GM12878 (cell line): Measurements from ENCODE around the gene TXLNB. TPM values are rescaled to one million over a fixed set of nuclear protein-coding genes. Genes with fewer than 3 reads are reported as not detected.

Experiments used
- ATAC-seq: fragments of 200-7000 bp; cut with Tn5 transposase; 3 replicates; pipeline ENCODE4 v1.9.1; 2020; ENCODE audit warnings: mild to moderate bottlenecking, moderate library complexity
- BruUV-seq: library from RNA; stranded (reverse); fragments of 400-500 nt; replicated peaks from 2 replicates; lab custom pipeline; 2021; lab: Mats Ljungman, UMichigan
- CTCF ChIA-PET: fragments of 300-600 bp; sonication (Branson Sonifier 250); formaldehyde crosslinking; extraction: SDS; loops from one replicate; lab custom pipeline; 2021; ENCODE audit warnings: inconsistent platforms; lab: Yijun Ruan, JAX
- POLR2A ChIA-PET: fragments of 350-600 bp; formaldehyde crosslinking; extraction: SDS; loops from one replicate; lab custom pipeline; 2021; ENCODE audit warnings: inconsistent platforms; lab: Charles Lee
- RAD21 ChIA-PET: fragments of 300-600 bp; sonication (Branson Sonifier 250); formaldehyde crosslinking; loops from one replicate; lab custom pipeline; 2023; ENCODE audit warnings: antibody characterized with exemption; ENCODE audit not compliant: unreplicated experiment; lab: Charles Lee
- SMC1A ChIA-PET: fragments of 300-600 bp; sonication (Branson Sonifier 250); formaldehyde crosslinking; loops from one replicate; lab custom pipeline; 2023; ENCODE audit not compliant: unreplicated experiment, uncharacterized antibody; lab: Charles Lee
- DNase-seq: peaks from one replicate; pipeline ENCODE4 v3.0.0-alpha.2; 2011; ENCODE audit warnings: low read depth, low spot score
- FAIRE-seq: peaks from 3 replicates; lab custom pipeline; 2011; peaks lifted over from hg19 to GRCh38; lab: Jason Lieb, UNC
- H2AFZ ChIP-seq: 2 replicates; pipeline ENCODE4 v1.6.0; 2011; ENCODE audit warnings: low read depth, low read length, control low read depth; ENCODE audit not compliant: control insufficient read depth
- H3K27ac ChIP-seq: 2 replicates; pipeline ENCODE4 v1.5.1; 2011; ENCODE audit warnings: control low read depth; ENCODE audit not compliant: control insufficient read depth, insufficient read depth
- H3K27me3 ChIP-seq, 2 experiments: replicated peaks in 1 of 2; 2 replicates each; pipeline versions ENCODE4 v1.6.0 to v1.6.1; 2011; ENCODE audit warnings: low read length in 1 of 2; ENCODE audit not compliant: control insufficient read depth in 2 of 2, insufficient read depth in 2 of 2
- H3K36me3 ChIP-seq, 2 experiments: 2 replicates each; pipeline ENCODE4 v1.5.1; 2011; ENCODE audit warnings: low read length in 1 of 2; ENCODE audit not compliant: control insufficient read depth in 2 of 2, insufficient read depth in 2 of 2
- H3K4me1 ChIP-seq: 2 replicates; pipeline ENCODE4 v1.6.1; 2011; ENCODE audit warnings: mild to moderate bottlenecking, low read length, moderate library complexity, mixed read lengths; ENCODE audit not compliant: control insufficient read depth, insufficient read depth
- H3K4me2 ChIP-seq: 2 replicates; pipeline ENCODE4 v1.6.0; 2011; ENCODE audit warnings: control low read depth; ENCODE audit not compliant: control insufficient read depth, insufficient read depth
- H3K4me3 ChIP-seq: fragments of 200-600 bp; sonication (generic); 2 replicates; pipeline ENCODE4 v1.5.1; 2016
- H3K79me2 ChIP-seq: 2 replicates; pipeline ENCODE4 v1.6.0; 2011; ENCODE audit warnings: low read length; ENCODE audit not compliant: control insufficient read depth, insufficient read depth
- H3K9ac ChIP-seq: 2 replicates; pipeline ENCODE4 v1.8.0; 2011; ENCODE audit warnings: low read length, control low read depth, mixed read lengths; ENCODE audit not compliant: control insufficient read depth, insufficient read depth
- H3K9me3 ChIP-seq: replicated peaks from 3 replicates; pipeline ENCODE4 v1.5.1; 2011; ENCODE audit warnings: mild to moderate bottlenecking, low read length; ENCODE audit not compliant: control insufficient read depth, insufficient read depth
- H4K20me1 ChIP-seq: 2 replicates; pipeline ENCODE4 v1.6.0; 2011; ENCODE audit not compliant: control insufficient read depth, insufficient read depth
- BACH1 ChIP-seq: fragments of 450-650 bp; IDR thresholded peaks from 2 replicates; pipeline ENCODE4 v1.6.1; 2017; ENCODE audit warnings: mild to moderate bottlenecking, borderline replicate concordance
- CHD4 ChIP-seq: fragments of 200-600 bp; sonication (generic); IDR thresholded peaks from 2 replicates; pipeline ENCODE4 v1.6.1; 2016; ENCODE audit warnings: mild to moderate bottlenecking
- DPF2 ChIP-seq: fragments of 450-650 bp; IDR thresholded peaks from 2 replicates; pipeline ENCODE4 v1.6.1; 2017; ENCODE audit warnings: mild to moderate bottlenecking
- KLF5 ChIP-seq: fragments of 450-650 bp; IDR thresholded peaks from 2 replicates; pipeline ENCODE4 v1.6.1; 2014; ENCODE audit warnings: mild to moderate bottlenecking; ENCODE audit not compliant: partially characterized antibody
- LARP7 ChIP-seq: fragments of 450-650 bp; IDR thresholded peaks from 2 replicates; pipeline ENCODE4 v1.6.1; 2017; ENCODE audit warnings: mild to moderate bottlenecking
- MLLT1 ChIP-seq: fragments of 450-650 bp; IDR thresholded peaks from 2 replicates; pipeline ENCODE4 v1.6.1; 2016; ENCODE audit warnings: mild to moderate bottlenecking
- MTA2 ChIP-seq: fragments of 450-650 bp; IDR thresholded peaks from 2 replicates; pipeline ENCODE4 v1.6.1; 2016; ENCODE audit warnings: low read depth, mild to moderate bottlenecking, moderate library complexity
- MYC ChIP-seq: IDR thresholded peaks from 2 replicates; pipeline ENCODE4 v1.6.1; 2011; ENCODE audit warnings: mild to moderate bottlenecking, low read length, moderate library complexity, inconsistent platforms; ENCODE audit not compliant: insufficient read depth, insufficient replicate concordance, insufficient read length, severe bottlenecking
- SIN3A ChIP-seq: IDR thresholded peaks from 2 replicates; pipeline ENCODE4 v1.6.1; 2012; ENCODE audit warnings: low read depth, low read length, improper control_type of control experiment
- SIX5 ChIP-seq: IDR thresholded peaks from 2 replicates; pipeline ENCODE4 v1.6.1; 2011; ENCODE audit warnings: mild to moderate bottlenecking, low read depth, low read length, moderate library complexity; ENCODE audit not compliant: severe bottlenecking
- STAT3 ChIP-seq: IDR thresholded peaks from 2 replicates; pipeline ENCODE4 v1.6.1; 2011; ENCODE audit warnings: low read depth, low read length, improper control_type of control experiment
- TBL1XR1 ChIP-seq: IDR thresholded peaks from 2 replicates; pipeline ENCODE4 v1.6.1; 2012; ENCODE audit warnings: low read depth, low read length, improper control_type of control experiment
- YBX1 ChIP-seq: fragments of 450-650 bp; IDR thresholded peaks from 2 replicates; pipeline ENCODE4 v1.6.1; 2016; ENCODE audit warnings: antibody characterized with exemption
- YY1 ChIP-seq: IDR thresholded peaks from 2 replicates; pipeline ENCODE4 v1.6.1; 2011; ENCODE audit warnings: low read depth, mild to moderate bottlenecking, low read length
- ZNF274 ChIP-seq: IDR thresholded peaks from one replicate; pipeline ENCODE4 v1.8.0; 2011; ENCODE audit not compliant: insufficient read length, insufficient read depth
- ZNF384 ChIP-seq: IDR thresholded peaks from 2 replicates; pipeline ENCODE4 v1.6.1; 2012; ENCODE audit warnings: low read depth, mild to moderate bottlenecking, low read length, improper control_type of control experiment, borderline replicate concordance
- WGBS: methylation state at CpG from one replicate; pipeline ENCODE4 v1.1.6; 2016; ENCODE audit warnings: low lambda C conversion rate; ENCODE audit not compliant: insufficient replicate concordance, insufficient coverage; ENCODE audit errors: missing lambda C conversion rate; 5-methylcytosine and 5-hydroxymethylcytosine counted together
- in situ Hi-C: fragments of 300-500 bp; cut with MboI; formaldehyde crosslinking; loops from 9 replicates; pipeline ENCODE4 v1.14.3; 2018; ENCODE audit warnings: mixed read lengths
- intact Hi-C: fragments of 100-400 bp; cut with micrococcal nuclease; formaldehyde crosslinking; loops from one replicate; pipeline ENCODE4 v1.14.2; 2022; ENCODE audit not compliant: unreplicated experiment
- polyA plus RNA-seq, 11 experiments: library from polyadenylated mRNA; depleted of rRNA in 4 of 11; unstranded in 6 of 11; stranded (reverse) in 5 of 11; fragments of >200 nt; fragmentation: Nextera tagmentation in 4 of 11; fragmentation: Illumina TruSeq in 1 of 11; extraction: Ambion mirVana in 4 of 11; extraction: Trizol in 1 of 11; gene quantifications; 1 replicate in 1 of 11; 2 replicates in 10 of 11; pipeline versions ENCODE4 v1.2.1 to v1.2.3, GENCODE V29; 2011 to 2016; ENCODE audit warnings: inconsistent platforms in 2 of 11, missing spikeins in 2 of 11, low read depth in 1 of 11
- total RNA-seq, 4 experiments: library from RNA; depleted of rRNA in 3 of 4; stranded (reverse); fragments of >200 nt in 3 of 4; fragmentation: Illumina TruSeq in 1 of 4; extraction: Trizol in 1 of 4; gene quantifications; 2 replicates each; pipeline versions ENCODE4 v1.2.1 to v1.2.3, GENCODE V29; 2013 to 2021
- TF ChIP-seq, protein P1 (sequence below): IDR thresholded peaks from 2 replicates; pipeline ENCODE4 v1.6.1; 2011; ENCODE audit warnings: mild to moderate bottlenecking, low read depth, low read length, moderate library complexity; ENCODE audit not compliant: insufficient replicate concordance
- TF ChIP-seq, protein P2 (sequence below): IDR thresholded peaks from 2 replicates; pipeline ENCODE4 v1.6.1; 2012; ENCODE audit warnings: improper control_type of control experiment, low read depth, low read length; ENCODE audit not compliant: insufficient replicate concordance

The TXLNB gene
- total and polyA plus RNA-seq, 10 of the 15 experiments (the other 5 are each of a cell fraction or from before 2014, with no cell fraction given) = 0.07 to 1.3 (median 0.22) TPM; not detected in 1

DNA sequence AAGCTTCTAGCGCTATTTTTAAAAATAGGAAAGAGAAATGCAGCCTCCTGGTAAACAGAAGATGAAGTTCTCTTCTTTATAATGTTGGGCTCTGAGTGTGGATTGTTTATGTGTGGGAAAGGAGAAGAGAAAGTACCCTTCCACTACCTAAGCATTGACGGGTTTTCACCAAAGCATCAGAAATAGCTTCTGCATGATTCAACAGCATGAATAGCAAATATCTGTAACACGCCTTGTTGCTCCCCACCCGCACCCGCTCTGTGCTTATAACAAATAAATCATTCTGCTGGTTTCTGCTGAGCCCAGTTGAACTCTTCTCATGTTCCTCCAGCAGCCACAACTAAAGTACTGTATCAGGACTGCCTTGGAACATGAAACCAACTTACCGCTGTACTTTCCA is 20.7 kb downstream of the TXLNB start:
- intact Hi-C loops (no loop called here), in situ Hi-C loops (no loop called here)
- Histone ChIP-seq H3K4me2 (peak overlapping the region; percentile 32), H3K9ac (no peak overlapping the region), H3K79me2 (no peaks in the 10 kb centered on the region), H3K4me3 (0 out of 2 replicates have a peak overlapping the region, but pooled peaks have one; percentile 18), H3K27ac (peak overlapping the region; percentile 14; the same call in 1 of the 2 replicates), H3K36me3 (no peaks in the 10 kb centered on the region), H2AFZ (peak overlapping the region; percentile 22), H3K4me1 (peaks cover 6% of the 10 kb centered on the region), H4K20me1 (no peaks in the 10 kb centered on the region), H3K9me3 (no peaks in the 10 kb centered on the region), H3K27me3 (no peaks in the 10 kb centered on the region)
- FAIRE-seq (no peak), ATAC-seq (peak; percentile 92), DNase-seq (no peak)
- no TSS peak for BruUV-seq
- ChIA-PET RAD21 (interaction anchor here (1.0 to 3.2 kb wide), 11 partner anchors 9 to 104 kb away, joined by 3 to 39 read pairs (median 8); partner anchors contain the start of genes CITED2 and TXLNB), CTCF (interaction anchor here (1.1 to 3.7 kb wide), 9 partner anchors 9 to 66 kb away, joined by 3 to 21 read pairs (median 4); partner anchors contain the start of gene TXLNB), POLR2A (interaction anchor here (0.5 to 2.0 kb wide), 7 partner anchors 13 to 105 kb away, joined by 3 to 10 read pairs (median 4); partner anchors contain the start of gene TXLNB), SMC1A (interaction anchor here (0.9 to 4.2 kb wide), 14 partner anchors 8 to 93 kb away, joined by 3 to 52 read pairs (median 6); partner anchors contain the start of gene TXLNB)
- 1% methylated on average over 6 of the region's 6 CpGs for WGBS
- TF ChIP-seq, protein P1, sequence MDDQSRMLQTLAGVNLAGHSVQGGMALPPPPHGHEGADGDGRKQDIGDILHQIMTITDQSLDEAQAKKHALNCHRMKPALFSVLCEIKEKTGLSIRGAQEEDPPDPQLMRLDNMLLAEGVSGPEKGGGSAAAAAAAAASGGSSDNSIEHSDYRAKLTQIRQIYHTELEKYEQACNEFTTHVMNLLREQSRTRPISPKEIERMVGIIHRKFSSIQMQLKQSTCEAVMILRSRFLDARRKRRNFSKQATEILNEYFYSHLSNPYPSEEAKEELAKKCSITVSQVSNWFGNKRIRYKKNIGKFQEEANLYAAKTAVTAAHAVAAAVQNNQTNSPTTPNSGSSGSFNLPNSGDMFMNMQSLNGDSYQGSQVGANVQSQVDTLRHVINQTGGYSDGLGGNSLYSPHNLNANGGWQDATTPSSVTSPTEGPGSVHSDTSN = no peak
- TF ChIP-seq DPF2 = peak; percentile 32; the same call in 1 of the 2 replicates
- no peak for TF ChIP-seq TBL1XR1
- TF ChIP-seq SIN3A = no peak
- TF ChIP-seq ZNF384 = no peak
- no peak for TF ChIP-seq YY1
- TF ChIP-seq, protein P2, sequence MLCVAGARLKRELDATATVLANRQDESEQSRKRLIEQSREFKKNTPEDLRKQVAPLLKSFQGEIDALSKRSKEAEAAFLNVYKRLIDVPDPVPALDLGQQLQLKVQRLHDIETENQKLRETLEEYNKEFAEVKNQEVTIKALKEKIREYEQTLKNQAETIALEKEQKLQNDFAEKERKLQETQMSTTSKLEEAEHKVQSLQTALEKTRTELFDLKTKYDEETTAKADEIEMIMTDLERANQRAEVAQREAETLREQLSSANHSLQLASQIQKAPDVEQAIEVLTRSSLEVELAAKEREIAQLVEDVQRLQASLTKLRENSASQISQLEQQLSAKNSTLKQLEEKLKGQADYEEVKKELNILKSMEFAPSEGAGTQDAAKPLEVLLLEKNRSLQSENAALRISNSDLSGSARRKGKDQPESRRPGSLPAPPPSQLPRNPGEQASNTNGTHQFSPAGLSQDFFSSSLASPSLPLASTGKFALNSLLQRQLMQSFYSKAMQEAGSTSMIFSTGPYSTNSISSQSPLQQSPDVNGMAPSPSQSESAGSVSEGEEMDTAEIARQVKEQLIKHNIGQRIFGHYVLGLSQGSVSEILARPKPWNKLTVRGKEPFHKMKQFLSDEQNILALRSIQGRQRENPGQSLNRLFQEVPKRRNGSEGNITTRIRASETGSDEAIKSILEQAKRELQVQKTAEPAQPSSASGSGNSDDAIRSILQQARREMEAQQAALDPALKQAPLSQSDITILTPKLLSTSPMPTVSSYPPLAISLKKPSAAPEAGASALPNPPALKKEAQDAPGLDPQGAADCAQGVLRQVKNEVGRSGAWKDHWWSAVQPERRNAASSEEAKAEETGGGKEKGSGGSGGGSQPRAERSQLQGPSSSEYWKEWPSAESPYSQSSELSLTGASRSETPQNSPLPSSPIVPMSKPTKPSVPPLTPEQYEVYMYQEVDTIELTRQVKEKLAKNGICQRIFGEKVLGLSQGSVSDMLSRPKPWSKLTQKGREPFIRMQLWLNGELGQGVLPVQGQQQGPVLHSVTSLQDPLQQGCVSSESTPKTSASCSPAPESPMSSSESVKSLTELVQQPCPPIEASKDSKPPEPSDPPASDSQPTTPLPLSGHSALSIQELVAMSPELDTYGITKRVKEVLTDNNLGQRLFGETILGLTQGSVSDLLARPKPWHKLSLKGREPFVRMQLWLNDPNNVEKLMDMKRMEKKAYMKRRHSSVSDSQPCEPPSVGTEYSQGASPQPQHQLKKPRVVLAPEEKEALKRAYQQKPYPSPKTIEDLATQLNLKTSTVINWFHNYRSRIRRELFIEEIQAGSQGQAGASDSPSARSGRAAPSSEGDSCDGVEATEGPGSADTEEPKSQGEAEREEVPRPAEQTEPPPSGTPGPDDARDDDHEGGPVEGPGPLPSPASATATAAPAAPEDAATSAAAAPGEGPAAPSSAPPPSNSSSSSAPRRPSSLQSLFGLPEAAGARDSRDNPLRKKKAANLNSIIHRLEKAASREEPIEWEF = no peak
- TF ChIP-seq LARP7 = no peak
- no peak for TF ChIP-seq YBX1
- TF ChIP-seq KLF5 = no peak
- no peak for TF ChIP-seq ZNF274
- peak; percentile 41; the same call in 1 of the 2 replicates for TF ChIP-seq BACH1
- TF ChIP-seq SIX5 = no peak
- TF ChIP-seq MLLT1 = no peak
- TF ChIP-seq MYC = no peak
- TF ChIP-seq MTA2 = peak; percentile 25; the same call in 1 of the 2 replicates
- TF ChIP-seq STAT3 = no peak
- no peak for TF ChIP-seq CHD4
